Measurements from ENCODE around the gene CMIP. TPM values are rescaled to one million over a fixed set of nuclear protein-coding genes. Genes with fewer than 3 reads are reported as not detected.

Gene CMIP
- polyA plus RNA-seq, 1 of the 3 experiments (the other 2 are of a cell fraction), result 5.4 TPM

DNA sequence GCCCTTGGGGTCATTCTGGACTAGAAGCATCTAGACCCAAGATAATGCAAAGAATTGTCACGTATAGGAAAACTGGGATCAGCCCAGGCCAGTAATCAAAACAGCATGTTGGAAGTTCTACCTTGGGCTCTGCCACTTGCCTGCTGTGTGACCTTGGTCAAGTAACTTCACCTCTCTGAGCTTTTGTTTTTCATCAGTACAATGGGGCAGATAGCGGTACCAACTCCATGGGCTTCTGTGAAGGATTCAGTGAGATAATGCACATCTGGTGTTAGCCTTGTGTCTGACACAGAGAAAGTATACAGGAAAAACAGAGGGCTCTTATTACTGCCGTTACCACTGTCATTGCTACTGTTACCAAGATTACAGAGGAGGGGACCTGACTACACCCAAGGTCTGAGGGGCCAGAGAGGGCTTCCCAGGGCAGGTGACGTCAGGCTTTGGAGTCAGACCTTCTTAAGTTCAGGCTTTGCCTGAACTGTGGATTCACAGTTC lies 24.6 kb downstream of the CMIP start:
- Histone ChIP-seq H3K79me2 (ENCODE audit: insufficient read depth) (peaks cover 55% of the 10 kb centered on the region), H3K27me3 (ENCODE audit: insufficient read depth) (no peaks in the 10 kb centered on the region), H3K9me3 (no peaks in the 10 kb centered on the region), H3K9ac (no peak overlapping the region), H3F3A (replicated peaks; ENCODE audit: insufficient read depth) (peaks cover 8% of the 10 kb centered on the region), H3K36me3 (replicated peaks in 1 of 2; ENCODE audit: control insufficient read depth in 1 of 2, insufficient read depth in 2 of 2, low read length in 1 of 2) (no peaks in the 10 kb centered on the region), H2AFZ (ENCODE audit: low read depth) (no peak overlapping the region), H4K20me1 (ENCODE audit: insufficient read depth) (peaks cover 31% of the 10 kb centered on the region), H3K4me3 (ENCODE audit: low read depth in 2 of 2, low read length in 1 of 2) (no peak overlapping the region), H3K4me2 (no peak overlapping the region), H3K27ac (ENCODE audit: low read depth in 2 of 2, low read length in 1 of 2) (no peak overlapping the region), H3K4me1 (ENCODE audit: control insufficient read depth in 1 of 2, insufficient read depth in 2 of 2, low read depth in 1 of 2, low read length in 1 of 2) (peaks cover 0 to 10% of the 10 kb centered on the region in 2 experiments; a peak in 1 of 4 replicates), H3K9me2 (no peaks in the 10 kb centered on the region)
- TF ChIP-seq RAD21 (IDR thresholded peaks at IDR 0.05; ENCODE audit: low read length), result no peak
- TF ChIP-seq, protein P1, sequence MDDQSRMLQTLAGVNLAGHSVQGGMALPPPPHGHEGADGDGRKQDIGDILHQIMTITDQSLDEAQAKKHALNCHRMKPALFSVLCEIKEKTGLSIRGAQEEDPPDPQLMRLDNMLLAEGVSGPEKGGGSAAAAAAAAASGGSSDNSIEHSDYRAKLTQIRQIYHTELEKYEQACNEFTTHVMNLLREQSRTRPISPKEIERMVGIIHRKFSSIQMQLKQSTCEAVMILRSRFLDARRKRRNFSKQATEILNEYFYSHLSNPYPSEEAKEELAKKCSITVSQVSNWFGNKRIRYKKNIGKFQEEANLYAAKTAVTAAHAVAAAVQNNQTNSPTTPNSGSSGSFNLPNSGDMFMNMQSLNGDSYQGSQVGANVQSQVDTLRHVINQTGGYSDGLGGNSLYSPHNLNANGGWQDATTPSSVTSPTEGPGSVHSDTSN (IDR thresholded peaks at IDR 0.05), result no peak
- TF ChIP-seq, protein P2, sequence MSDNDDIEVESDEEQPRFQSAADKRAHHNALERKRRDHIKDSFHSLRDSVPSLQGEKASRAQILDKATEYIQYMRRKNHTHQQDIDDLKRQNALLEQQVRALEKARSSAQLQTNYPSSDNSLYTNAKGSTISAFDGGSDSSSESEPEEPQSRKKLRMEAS (IDR thresholded peaks at IDR 0.05; ENCODE audit: low read depth), result no peak
- no peak for TF ChIP-seq GABPA (IDR thresholded peaks at IDR 0.05; ENCODE audit: low read depth)
- TF ChIP-seq, protein P3, sequence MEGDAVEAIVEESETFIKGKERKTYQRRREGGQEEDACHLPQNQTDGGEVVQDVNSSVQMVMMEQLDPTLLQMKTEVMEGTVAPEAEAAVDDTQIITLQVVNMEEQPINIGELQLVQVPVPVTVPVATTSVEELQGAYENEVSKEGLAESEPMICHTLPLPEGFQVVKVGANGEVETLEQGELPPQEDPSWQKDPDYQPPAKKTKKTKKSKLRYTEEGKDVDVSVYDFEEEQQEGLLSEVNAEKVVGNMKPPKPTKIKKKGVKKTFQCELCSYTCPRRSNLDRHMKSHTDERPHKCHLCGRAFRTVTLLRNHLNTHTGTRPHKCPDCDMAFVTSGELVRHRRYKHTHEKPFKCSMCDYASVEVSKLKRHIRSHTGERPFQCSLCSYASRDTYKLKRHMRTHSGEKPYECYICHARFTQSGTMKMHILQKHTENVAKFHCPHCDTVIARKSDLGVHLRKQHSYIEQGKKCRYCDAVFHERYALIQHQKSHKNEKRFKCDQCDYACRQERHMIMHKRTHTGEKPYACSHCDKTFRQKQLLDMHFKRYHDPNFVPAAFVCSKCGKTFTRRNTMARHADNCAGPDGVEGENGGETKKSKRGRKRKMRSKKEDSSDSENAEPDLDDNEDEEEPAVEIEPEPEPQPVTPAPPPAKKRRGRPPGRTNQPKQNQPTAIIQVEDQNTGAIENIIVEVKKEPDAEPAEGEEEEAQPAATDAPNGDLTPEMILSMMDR (IDR thresholded peaks at IDR 0.05), result no peak
- TF ChIP-seq NFIC (IDR thresholded peaks at IDR 0.05; ENCODE audit: borderline replicate concordance), result no peak
- no peak for TF ChIP-seq RFX5 (IDR thresholded peaks at IDR 0.05; ENCODE audit: low read length)
- TF ChIP-seq FOXJ3 (CRISPR knock-in tag; IDR thresholded peaks at IDR 0.05), result no peak
- no peak for TF ChIP-seq FOXM1 (IDR thresholded peaks at IDR 0.05; ENCODE audit: low read depth)
- no peak for TF ChIP-seq EP300 (IDR thresholded peaks at IDR 0.05; ENCODE audit: borderline replicate concordance in 1 of 2, low read depth in 1 of 2, low read length in 1 of 2)
- TF ChIP-seq, protein P4, sequence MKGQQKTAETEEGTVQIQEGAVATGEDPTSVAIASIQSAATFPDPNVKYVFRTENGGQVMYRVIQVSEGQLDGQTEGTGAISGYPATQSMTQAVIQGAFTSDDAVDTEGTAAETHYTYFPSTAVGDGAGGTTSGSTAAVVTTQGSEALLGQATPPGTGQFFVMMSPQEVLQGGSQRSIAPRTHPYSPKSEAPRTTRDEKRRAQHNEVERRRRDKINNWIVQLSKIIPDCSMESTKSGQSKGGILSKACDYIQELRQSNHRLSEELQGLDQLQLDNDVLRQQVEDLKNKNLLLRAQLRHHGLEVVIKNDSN (IDR thresholded peaks at IDR 0.05; ENCODE audit: borderline replicate concordance, low read depth), result no peak
- TF ChIP-seq, protein P5, sequence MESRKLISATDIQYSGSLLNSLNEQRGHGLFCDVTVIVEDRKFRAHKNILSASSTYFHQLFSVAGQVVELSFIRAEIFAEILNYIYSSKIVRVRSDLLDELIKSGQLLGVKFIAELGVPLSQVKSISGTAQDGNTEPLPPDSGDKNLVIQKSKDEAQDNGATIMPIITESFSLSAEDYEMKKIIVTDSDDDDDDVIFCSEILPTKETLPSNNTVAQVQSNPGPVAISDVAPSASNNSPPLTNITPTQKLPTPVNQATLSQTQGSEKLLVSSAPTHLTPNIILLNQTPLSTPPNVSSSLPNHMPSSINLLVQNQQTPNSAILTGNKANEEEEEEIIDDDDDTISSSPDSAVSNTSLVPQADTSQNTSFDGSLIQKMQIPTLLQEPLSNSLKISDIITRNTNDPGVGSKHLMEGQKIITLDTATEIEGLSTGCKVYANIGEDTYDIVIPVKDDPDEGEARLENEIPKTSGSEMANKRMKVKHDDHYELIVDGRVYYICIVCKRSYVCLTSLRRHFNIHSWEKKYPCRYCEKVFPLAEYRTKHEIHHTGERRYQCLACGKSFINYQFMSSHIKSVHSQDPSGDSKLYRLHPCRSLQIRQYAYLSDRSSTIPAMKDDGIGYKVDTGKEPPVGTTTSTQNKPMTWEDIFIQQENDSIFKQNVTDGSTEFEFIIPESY (IDR thresholded peaks at IDR 0.05; ENCODE audit: borderline replicate concordance, low read depth), result no peak
- no peak for TF ChIP-seq YY1 (IDR thresholded peaks at IDR 0.05; ENCODE audit: low read depth)
- TF ChIP-seq SMC3 (IDR thresholded peaks at IDR 0.05; ENCODE audit: low read depth, low read length), result no peak
- no peak for TF ChIP-seq POLR2AphosphoS5 (IDR thresholded peaks at IDR 0.05; ENCODE audit: low read depth, low read length)
- TF ChIP-seq, protein P6, sequence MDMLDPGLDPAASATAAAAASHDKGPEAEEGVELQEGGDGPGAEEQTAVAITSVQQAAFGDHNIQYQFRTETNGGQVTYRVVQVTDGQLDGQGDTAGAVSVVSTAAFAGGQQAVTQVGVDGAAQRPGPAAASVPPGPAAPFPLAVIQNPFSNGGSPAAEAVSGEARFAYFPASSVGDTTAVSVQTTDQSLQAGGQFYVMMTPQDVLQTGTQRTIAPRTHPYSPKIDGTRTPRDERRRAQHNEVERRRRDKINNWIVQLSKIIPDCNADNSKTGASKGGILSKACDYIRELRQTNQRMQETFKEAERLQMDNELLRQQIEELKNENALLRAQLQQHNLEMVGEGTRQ (IDR thresholded peaks at IDR 0.05; ENCODE audit: borderline replicate concordance, low read depth, low read length), result no peak
- TF ChIP-seq GATA2 (CRISPR knock-in tag; IDR thresholded peaks at IDR 0.05), result no peak
- TF ChIP-seq, protein P7, sequence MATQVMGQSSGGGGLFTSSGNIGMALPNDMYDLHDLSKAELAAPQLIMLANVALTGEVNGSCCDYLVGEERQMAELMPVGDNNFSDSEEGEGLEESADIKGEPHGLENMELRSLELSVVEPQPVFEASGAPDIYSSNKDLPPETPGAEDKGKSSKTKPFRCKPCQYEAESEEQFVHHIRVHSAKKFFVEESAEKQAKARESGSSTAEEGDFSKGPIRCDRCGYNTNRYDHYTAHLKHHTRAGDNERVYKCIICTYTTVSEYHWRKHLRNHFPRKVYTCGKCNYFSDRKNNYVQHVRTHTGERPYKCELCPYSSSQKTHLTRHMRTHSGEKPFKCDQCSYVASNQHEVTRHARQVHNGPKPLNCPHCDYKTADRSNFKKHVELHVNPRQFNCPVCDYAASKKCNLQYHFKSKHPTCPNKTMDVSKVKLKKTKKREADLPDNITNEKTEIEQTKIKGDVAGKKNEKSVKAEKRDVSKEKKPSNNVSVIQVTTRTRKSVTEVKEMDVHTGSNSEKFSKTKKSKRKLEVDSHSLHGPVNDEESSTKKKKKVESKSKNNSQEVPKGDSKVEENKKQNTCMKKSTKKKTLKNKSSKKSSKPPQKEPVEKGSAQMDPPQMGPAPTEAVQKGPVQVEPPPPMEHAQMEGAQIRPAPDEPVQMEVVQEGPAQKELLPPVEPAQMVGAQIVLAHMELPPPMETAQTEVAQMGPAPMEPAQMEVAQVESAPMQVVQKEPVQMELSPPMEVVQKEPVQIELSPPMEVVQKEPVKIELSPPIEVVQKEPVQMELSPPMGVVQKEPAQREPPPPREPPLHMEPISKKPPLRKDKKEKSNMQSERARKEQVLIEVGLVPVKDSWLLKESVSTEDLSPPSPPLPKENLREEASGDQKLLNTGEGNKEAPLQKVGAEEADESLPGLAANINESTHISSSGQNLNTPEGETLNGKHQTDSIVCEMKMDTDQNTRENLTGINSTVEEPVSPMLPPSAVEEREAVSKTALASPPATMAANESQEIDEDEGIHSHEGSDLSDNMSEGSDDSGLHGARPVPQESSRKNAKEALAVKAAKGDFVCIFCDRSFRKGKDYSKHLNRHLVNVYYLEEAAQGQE (IDR thresholded peaks at IDR 0.05; ENCODE audit: low read depth, low read length), result no peak
- POLR2A ChIA-PET, result interaction anchor here (0.5 kb wide), 1 partner anchor 327 kb away, joined by 4 read pairs; no protein-coding TSS in a partner anchor
- DNase-seq, result no peak
- CTCF ChIA-PET, result no interaction called here
- WGBS (ENCODE audit: low lambda C conversion rate), result 95% methylated on average over 4 of the region's 4 CpGs

All from SK-N-SH (cell line).